Activated CD4-positive, alpha-beta memory T cell treated with anti-CD3 and anti-CD28 coated beads, Interleukin-2, amount 10 ng/mL, durations not matched to agents 7 days and 5 days (primary cell): Measurements from ENCODE around the gene LRP1. TPM values are rescaled to one million over a fixed set of nuclear protein-coding genes. Genes with fewer than 3 reads are reported as not detected.

ENCODE experiments used
- CTCF ChIA-PET: fragments of 350-600 bp; sonication (Branson Sonifier 250); formaldehyde crosslinking; loops from one replicate; lab custom pipeline; 2021; ENCODE audit warnings: antibody characterized with exemption, inconsistent platforms; lab: Charles Lee
- POLR2A ChIA-PET: fragments of 350-600 bp; sonication (Branson Sonifier 250); formaldehyde crosslinking; loops from one replicate; lab custom pipeline; 2021; ENCODE audit warnings: antibody characterized with exemption; lab: Charles Lee
- DNase-seq: peaks from one replicate; pipeline ENCODE4 v3.0.0-alpha.2; 2020
- H3K27ac Mint-ChIP-seq: one replicate; pipeline ENCODE4 v1.8.0; 2021; ENCODE audit warnings: mild to moderate bottlenecking, mixed read lengths
- H3K27me3 Mint-ChIP-seq: one replicate; pipeline ENCODE4 v1.8.0; 2021; ENCODE audit warnings: mixed read lengths
- H3K36me3 Mint-ChIP-seq: one replicate; pipeline ENCODE4 v1.8.0; 2021; ENCODE audit warnings: low read depth, mixed read lengths
- H3K4me1 Mint-ChIP-seq: one replicate; pipeline ENCODE4 v1.8.0; 2021; ENCODE audit warnings: mixed read lengths
- H3K4me3 Mint-ChIP-seq: one replicate; pipeline ENCODE4 v1.8.0; 2021; ENCODE audit warnings: mild to moderate bottlenecking, mixed read lengths
- H3K9me3 Mint-ChIP-seq: one replicate; pipeline ENCODE4 v1.8.0; 2021; ENCODE audit warnings: mixed read lengths
- total RNA-seq, 2 experiments: library from RNA; stranded (reverse); gene quantifications; one replicate each; pipeline ENCODE4 v1.2.3, GENCODE V29; 2021

LRP1 gene
- total RNA-seq, 2 experiments from 2014 or later = 0.60 to 0.86 TPM

GRCh38 chr12:57177354-57177753, 49.1 kb downstream of the LRP1 start:
- Mint-ChIP-seq H3K4me3 (no peak overlapping the region), H3K27ac (no peak overlapping the region), H3K27me3 (no peaks in the 10 kb centered on the region), H3K4me1 (no peaks in the 10 kb centered on the region), H3K36me3 (no peaks in the 10 kb centered on the region), H3K9me3 (no peaks in the 10 kb centered on the region)
- ChIA-PET POLR2A (no interaction called here), CTCF (no interaction called here)
- DNase-seq = no peak

GRCh38 chr12:57178213-57178612, 49.9 kb downstream of the LRP1 start:
- Mint-ChIP-seq H3K27me3 (no peaks in the 10 kb centered on the region), H3K9me3 (no peaks in the 10 kb centered on the region), H3K4me3 (no peak overlapping the region), H3K4me1 (peaks cover 3% of the 10 kb centered on the region), H3K36me3 (no peaks in the 10 kb centered on the region), H3K27ac (no peak overlapping the region)
- ChIA-PET POLR2A (no interaction called here), CTCF (no interaction called here)
- no peak for DNase-seq

- H3K9me3 Mint-ChIP-seq = no peaks in the 10 kb centered on the region
- ChIA-PET POLR2A (no interaction called here), CTCF (interaction anchor here (5.2 kb wide), 1 partner anchor 54 kb away, joined by 65 read pairs; the partner anchor contains the start of gene LRP1)
- H3K27ac Mint-ChIP-seq = no peak overlapping the region
- no peak overlapping the region for H3K4me3 Mint-ChIP-seq
- no peaks in the 10 kb centered on the region for H3K36me3 Mint-ChIP-seq
- no peak for DNase-seq
- H3K27me3 Mint-ChIP-seq = no peaks in the 10 kb centered on the region
- peaks cover 3% of the 10 kb centered on the region for H3K4me1 Mint-ChIP-seq
Measured at GRCh38 chr12:57179331-57180086, 51.2 kb downstream of the LRP1 start.

GRCh38 chr12:57180321-57180989, 52.2 kb downstream of the LRP1 start:
- H3K4me3 Mint-ChIP-seq = no peak overlapping the region
- no peaks in the 10 kb centered on the region for H3K9me3 Mint-ChIP-seq
- H3K36me3 Mint-ChIP-seq = no peaks in the 10 kb centered on the region
- H3K27ac Mint-ChIP-seq = no peak overlapping the region
- no peaks in the 10 kb centered on the region for H3K27me3 Mint-ChIP-seq
- POLR2A ChIA-PET = no interaction called here
- CTCF ChIA-PET = interaction anchor here (0.5 to 5.2 kb wide), 3 partner anchors 8 to 960 kb away, joined by 4 to 65 read pairs (median 25); partner anchors contain the start of gene LRP1
- peaks cover 3% of the 10 kb centered on the region for H3K4me1 Mint-ChIP-seq
- DNase-seq = no peak

- no peaks in the 10 kb centered on the region for H3K27me3 Mint-ChIP-seq
- peaks cover 3% of the 10 kb centered on the region for H3K4me1 Mint-ChIP-seq
- H3K4me3 Mint-ChIP-seq = no peak overlapping the region
- ChIA-PET POLR2A (no interaction called here), CTCF (interaction anchor here (0.5 to 5.2 kb wide), 5 partner anchors 8 to 961 kb away, joined by 4 to 65 read pairs (median 13); partner anchors contain the start of gene LRP1)
- H3K36me3 Mint-ChIP-seq = no peaks in the 10 kb centered on the region
- H3K27ac Mint-ChIP-seq = no peak overlapping the region
- H3K9me3 Mint-ChIP-seq = no peaks in the 10 kb centered on the region
- no peak for DNase-seq
Measured at GRCh38 chr12:57181072-57181471, 52.8 kb downstream of the LRP1 start.

GRCh38 chr12:57181561-57182155, 53.4 kb downstream of the LRP1 start:
- Mint-ChIP-seq H3K27ac (no peak overlapping the region), H3K4me3 (no peak overlapping the region), H3K9me3 (no peaks in the 10 kb centered on the region), H3K27me3 (no peaks in the 10 kb centered on the region), H3K4me1 (peaks cover 3% of the 10 kb centered on the region), H3K36me3 (no peaks in the 10 kb centered on the region)
- CTCF ChIA-PET = interaction anchor here (0.7 to 5.2 kb wide), 8 partner anchors 9 to 1380 kb away, joined by 4 to 65 read pairs (median 10); partner anchors contain the start of genes LRP1 and STAT6
- POLR2A ChIA-PET = no interaction called here
- no peak for DNase-seq

GRCh38 chr12:57182918-57183575, 54.8 kb downstream of the LRP1 start:
- Mint-ChIP-seq H3K36me3 (no peaks in the 10 kb centered on the region), H3K4me3 (no peak overlapping the region), H3K4me1 (peaks cover 3% of the 10 kb centered on the region), H3K27ac (no peak overlapping the region), H3K27me3 (no peaks in the 10 kb centered on the region), H3K9me3 (no peaks in the 10 kb centered on the region)
- ChIA-PET CTCF (interaction anchor here (1.0 to 5.2 kb wide), 18 partner anchors 10 to 175 kb away, joined by 3 to 65 read pairs (median 4); partner anchors contain the start of genes LRP1, SHMT2 and STAT6), POLR2A (interaction anchor here (0.9 to 2.8 kb wide), 4 partner anchors 8 to 432 kb away, joined by 3 to 10 read pairs (median 6); partner anchors contain the start of gene STAT6)
- DNase-seq = peak; percentile 80

GRCh38 chr12:57183939-57184725, 55.8 kb downstream of the LRP1 start:
- Mint-ChIP-seq H3K36me3 (no peaks in the 10 kb centered on the region), H3K4me1 (peaks cover 3% of the 10 kb centered on the region), H3K27ac (no peak overlapping the region), H3K4me3 (no peak overlapping the region), H3K27me3 (no peaks in the 10 kb centered on the region), H3K9me3 (no peaks in the 10 kb centered on the region)
- ChIA-PET CTCF (interaction anchor here (1.3 to 5.2 kb wide), 9 partner anchors 10 to 119 kb away, joined by 3 to 65 read pairs (median 6); partner anchors contain the start of genes LRP1 and STAT6), POLR2A (interaction anchor here (0.9 to 2.8 kb wide), 4 partner anchors 10 to 433 kb away, joined by 3 to 10 read pairs (median 6); partner anchors contain the start of gene STAT6)
- DNase-seq = no peak

- CTCF ChIA-PET = interaction anchor here (0.8 to 2.1 kb wide), 4 partner anchors 10 to 74 kb away, joined by 3 to 8 read pairs (median 4); partner anchors contain the start of gene STAT6
Measured at GRCh38 chr12:57185403-57185802, 57.1 kb downstream of the LRP1 start.

GRCh38 chr12:57185906-57186508, 57.7 kb downstream of the LRP1 start:
- Mint-ChIP-seq H3K4me1 (peaks cover 3% of the 10 kb centered on the region), H3K27ac (no peak overlapping the region), H3K9me3 (no peaks in the 10 kb centered on the region), H3K4me3 (no peak overlapping the region), H3K27me3 (no peaks in the 10 kb centered on the region), H3K36me3 (no peaks in the 10 kb centered on the region)
- POLR2A ChIA-PET = no interaction called here
- no peak for DNase-seq
- CTCF ChIA-PET = interaction anchor here (0.5 to 2.1 kb wide), 8 partner anchors 11 to 667 kb away, joined by 3 to 8 read pairs (median 4); partner anchors contain the start of gene STAT6

More at GRCh38 chr12:57185403-57185802, 57.1 kb downstream of the LRP1 start:
- no peak overlapping the region for H3K4me3 Mint-ChIP-seq
- H3K9me3 Mint-ChIP-seq = no peaks in the 10 kb centered on the region
- peaks cover 3% of the 10 kb centered on the region for H3K4me1 Mint-ChIP-seq
- H3K27ac Mint-ChIP-seq = no peak overlapping the region
- no peaks in the 10 kb centered on the region for H3K36me3 Mint-ChIP-seq
- no peaks in the 10 kb centered on the region for H3K27me3 Mint-ChIP-seq
- POLR2A ChIA-PET = interaction anchor here (2.8 kb wide), 1 partner anchor 74 kb away, joined by 10 read pairs; the partner anchor contains the start of gene STAT6
- DNase-seq = no peak
